NCI-H2107 treated with DMSO at 0.1 percent for 48 hours (cell line): Measurements from ENCODE around the gene AP1S1.
"Not testable (repeated sequence)": the region's sequence is repeated elsewhere in the genome, so short reads cannot be mapped to it uniquely, and the experiment has no call there.

ENCODE experiments used
- DNase-seq: peaks from one replicate; lab custom pipeline; 2025; ENCODE audit not compliant: unreplicated experiment; lab: John Stamatoyannopoulos, UW

The AP1S1 gene

DNA sequence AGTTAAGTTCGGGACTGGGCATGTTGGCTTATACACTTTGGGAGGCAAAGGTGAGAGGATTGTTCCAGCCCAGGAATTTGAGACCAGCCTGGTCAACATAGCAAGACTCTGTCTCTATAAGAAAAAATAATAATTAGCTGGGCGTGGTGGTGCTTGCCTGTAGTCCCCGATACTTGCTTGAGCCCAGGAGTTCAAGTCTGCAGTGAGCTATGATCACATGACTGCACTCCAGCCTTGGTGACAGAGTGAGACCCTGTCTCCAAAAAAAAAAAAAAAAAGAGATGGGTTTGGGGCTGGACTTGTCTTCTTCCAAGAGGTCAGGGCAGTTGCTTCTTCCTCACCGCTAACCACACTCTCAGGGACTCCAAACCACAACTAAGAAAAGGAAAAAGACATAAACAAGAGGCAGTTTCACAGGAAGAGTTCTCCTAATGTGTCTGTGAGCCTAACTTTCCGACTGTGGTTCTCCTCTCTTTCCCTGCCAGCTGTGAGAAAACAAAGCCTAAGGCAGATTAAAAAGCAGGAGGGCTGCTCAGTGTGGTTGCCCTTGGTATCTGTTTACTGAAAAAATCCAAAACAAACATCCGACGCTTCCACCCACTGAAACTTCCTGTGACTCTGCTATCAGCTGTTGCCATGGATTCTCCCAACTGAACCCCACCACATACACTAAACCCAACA, 29.8 kb upstream of the AP1S1 start:
- no peak for DNase-seq

GRCh38 chr7:101125989-101126650, 28.2 kb upstream of the AP1S1 start:
- no peak for DNase-seq

DNA sequence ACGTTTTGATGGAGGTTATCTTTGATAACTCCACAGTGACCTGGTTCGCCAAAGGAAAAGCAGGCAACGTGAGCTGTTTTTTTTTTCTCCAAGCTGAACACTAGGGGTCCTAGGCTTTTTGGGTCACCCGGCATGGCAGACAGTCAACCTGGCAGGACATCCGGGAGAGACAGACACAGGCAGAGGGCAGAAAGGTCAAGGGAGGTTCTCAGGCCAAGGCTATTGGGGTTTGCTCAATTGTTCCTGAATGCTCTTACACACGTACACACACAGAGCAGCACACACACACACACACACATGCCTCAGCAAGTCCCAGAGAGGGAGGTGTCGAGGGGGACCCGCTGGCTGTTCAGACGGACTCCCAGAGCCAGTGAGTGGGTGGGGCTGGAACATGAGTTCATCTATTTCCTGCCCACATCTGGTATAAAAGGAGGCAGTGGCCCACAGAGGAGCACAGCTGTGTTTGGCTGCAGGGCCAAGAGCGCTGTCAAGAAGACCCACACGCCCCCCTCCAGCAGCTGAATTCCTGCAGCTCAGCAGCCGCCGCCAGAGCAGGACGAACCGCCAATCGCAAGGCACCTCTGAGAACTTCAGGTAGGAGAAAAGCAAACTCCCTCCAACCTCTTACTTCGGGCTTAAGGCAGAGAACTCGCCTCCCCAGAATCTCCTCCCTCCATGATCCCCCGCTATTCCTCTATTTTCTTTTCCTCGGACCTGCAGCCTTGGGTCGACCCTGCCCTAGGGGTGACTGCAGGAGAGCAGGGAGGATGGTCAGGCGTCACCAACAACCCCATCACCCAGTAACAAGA, 27.4 kb upstream of the AP1S1 start, which contains the start of gene SERPINE1:
Gene SERPINE1 (plus strand): TSS at position 454 of the 809 bp plus-strand sequence. CDS start 1,290 bp downstream, outside the sequence.
- no peak for DNase-seq

DNA sequence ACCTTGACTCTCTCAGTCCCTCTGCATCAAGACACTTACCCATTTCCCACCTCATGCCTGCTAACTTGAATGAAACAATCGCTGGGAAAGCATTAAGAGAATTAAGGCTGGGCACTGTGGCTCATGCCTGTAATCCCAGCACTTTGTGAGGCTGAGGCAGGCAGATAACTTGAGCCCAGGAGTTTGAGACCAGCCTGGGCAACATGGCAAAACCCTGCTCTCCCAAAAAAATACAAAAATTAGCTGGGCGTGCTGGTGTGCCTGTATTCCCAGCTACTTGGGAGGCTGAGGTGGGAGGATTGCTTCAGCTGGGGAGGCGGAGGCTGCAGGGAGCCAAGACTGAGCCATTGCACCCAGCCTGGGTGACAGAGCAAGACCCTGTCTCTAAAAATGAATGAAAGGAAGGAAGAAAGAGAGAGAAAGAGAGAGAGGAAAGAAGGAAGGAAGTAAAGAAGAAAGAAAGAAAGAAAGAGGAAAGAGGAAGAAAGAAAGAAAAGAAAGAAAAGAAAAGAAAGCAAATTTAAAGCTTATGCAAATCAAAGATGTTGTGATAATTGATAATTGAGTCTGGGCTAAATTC, 26.7 kb upstream of the AP1S1 start:
- no peak for DNase-seq

DNA sequence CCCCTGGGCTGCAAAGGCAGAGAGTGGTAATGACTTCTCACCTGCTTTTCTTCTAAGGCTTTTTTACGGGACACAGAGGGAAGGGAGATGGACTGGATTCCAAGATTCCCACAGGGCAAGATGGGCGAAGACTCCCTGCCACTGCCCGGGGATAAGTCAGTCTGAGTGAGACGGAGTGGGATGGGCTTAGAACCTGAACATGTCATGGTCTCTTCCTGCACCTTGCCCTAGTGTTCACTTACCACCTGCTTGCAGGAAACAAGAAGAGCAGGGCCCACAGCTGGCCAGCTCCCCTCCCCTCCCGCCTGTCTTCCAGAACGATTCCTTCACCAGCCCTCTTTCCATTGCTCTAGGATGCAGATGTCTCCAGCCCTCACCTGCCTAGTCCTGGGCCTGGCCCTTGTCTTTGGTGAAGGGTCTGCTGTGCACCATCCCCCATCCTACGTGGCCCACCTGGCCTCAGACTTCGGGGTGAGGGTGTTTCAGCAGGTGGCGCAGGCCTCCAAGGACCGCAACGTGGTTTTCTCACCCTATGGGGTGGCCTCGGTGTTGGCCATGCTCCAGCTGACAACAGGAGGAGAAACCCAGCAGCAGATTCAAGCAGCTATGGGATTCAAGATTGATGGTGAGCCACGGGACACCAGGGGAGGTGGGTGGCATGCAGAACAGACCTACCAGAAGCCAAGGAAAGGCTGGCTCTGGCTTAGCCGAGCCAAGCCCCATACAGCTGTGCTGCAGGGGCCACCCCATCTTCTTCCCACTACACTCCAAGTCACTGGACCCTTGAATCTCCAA, 26.0 kb upstream of the AP1S1 start:
- peak; percentile 26 for DNase-seq

DNA sequence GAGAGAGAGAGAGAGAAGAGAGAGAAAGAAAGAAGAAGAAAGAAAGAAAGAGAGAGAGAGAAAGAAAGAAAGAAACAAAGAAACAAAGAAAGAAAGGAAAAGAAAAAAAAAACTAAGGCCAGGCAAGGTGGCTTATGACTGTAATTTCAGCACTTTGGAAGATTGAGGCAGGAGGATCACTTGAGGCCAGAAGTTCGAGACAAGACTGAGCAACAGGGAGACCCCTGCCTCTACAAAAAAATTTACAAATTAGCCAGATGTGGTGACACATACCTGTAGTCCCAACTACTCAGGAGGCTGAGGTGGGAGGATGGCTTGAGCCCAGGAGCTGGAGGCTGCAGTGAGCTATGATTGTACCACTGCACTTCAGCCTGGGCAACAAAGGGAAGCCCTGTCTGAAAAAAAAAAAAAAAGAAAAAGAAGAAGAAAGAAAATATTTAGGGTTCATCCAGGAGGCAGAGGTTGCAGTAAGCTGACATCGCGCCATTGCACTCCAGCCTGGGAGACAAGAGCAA, 24.6 kb upstream of the AP1S1 start:
- DNase-seq: no peak

DNA sequence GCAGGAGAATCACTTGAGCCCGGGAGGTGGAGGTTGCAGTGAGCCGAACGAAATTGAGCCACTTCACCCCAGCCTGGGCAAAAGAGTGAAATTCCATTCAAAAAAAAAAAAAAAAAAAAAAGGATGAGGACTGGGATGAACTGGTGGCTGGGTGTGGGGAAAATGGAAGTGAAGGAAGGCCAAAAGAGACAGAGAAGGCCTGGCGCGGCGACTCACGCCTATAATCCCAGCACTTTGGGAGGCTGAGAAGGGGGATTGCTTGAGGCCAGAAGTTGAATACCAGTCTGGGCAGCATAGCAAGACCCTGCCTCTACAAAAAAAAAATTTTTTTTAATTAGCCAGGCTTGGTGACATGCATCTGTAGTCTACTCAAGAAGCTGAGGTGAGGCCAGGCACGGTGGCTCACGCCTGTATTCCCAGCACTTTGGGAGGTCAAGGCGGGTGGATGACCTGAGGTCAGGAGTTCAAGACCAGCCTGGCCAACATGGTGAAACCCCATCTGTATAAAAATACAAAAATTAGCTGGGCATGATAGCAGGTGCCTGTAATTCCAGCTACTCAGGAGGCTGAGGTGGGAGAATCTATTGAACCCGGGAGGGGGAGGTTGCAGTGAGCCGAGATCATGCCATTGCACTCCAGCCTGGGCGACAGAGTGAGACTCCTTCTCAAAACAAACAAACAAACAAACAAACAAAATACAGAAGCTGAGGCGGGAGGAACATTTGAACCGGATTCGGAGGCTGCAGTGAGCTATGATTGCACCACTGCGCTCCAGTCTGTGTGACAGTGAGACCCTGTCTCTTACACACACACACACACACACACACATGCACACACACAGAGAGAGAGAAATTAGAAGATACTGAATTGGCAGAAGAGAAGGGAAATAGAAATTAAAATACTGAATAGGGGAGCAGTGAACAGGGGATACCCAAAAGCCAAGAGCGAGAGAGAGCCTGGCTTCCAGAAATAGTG, 21.4 kb upstream of the AP1S1 start:
- DNase-seq: not testable (repeated sequence)

- DNase-seq: no peak
Observed at GRCh38 chr7:101133621-101134398, 20.5 kb upstream of the AP1S1 start.

DNA sequence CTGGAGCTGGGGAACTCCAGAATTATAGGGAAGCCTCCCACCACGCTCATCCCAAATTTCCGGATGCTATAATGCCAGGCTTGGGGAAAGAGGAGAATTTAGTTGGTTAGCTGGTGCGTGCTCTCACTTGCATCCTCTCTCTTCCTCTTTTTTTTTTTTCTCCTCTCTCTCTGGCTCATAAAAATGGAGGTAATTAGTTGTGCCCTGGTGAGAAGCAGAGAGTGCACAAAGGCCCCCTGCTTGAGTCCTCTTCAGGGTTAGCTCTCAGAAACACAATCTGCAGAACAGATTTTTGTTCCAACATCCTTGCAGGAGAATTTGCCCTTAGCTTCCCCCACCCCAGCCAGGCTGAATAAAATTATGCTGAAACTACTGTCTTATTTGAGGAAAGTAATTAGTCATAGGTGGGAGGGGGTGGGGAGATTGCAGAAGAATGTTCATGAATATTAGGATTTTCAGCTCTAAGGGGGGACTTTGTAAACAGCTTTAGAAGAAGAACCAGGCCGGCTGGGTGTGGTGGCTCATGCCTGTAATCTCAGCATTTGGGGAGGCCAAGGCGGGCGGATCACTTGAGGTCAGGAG, 19.8 kb upstream of the AP1S1 start:
- peak; percentile 36 for DNase-seq

DNA sequence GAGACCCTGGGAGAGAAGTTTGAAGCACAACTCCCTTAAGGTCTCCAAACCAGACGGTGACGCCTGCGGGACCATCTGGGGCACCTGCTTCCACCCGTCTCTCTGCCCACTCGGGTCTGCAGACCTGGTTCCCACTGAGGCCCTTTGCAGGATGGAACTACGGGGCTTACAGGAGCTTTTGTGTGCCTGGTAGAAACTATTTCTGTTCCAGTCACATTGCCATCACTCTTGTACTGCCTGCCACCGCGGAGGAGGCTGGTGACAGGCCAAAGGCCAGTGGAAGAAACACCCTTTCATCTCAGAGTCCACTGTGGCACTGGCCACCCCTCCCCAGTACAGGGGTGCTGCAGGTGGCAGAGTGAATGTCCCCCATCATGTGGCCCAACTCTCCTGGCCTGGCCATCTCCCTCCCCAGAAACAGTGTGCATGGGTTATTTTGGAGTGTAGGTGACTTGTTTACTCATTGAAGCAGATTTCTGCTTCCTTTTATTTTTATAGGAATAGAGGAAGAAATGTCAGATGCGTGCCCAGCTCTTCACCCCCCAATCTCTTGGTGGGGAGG, 16.5 kb upstream of the AP1S1 start:
- DNase-seq: no peak

DNA sequence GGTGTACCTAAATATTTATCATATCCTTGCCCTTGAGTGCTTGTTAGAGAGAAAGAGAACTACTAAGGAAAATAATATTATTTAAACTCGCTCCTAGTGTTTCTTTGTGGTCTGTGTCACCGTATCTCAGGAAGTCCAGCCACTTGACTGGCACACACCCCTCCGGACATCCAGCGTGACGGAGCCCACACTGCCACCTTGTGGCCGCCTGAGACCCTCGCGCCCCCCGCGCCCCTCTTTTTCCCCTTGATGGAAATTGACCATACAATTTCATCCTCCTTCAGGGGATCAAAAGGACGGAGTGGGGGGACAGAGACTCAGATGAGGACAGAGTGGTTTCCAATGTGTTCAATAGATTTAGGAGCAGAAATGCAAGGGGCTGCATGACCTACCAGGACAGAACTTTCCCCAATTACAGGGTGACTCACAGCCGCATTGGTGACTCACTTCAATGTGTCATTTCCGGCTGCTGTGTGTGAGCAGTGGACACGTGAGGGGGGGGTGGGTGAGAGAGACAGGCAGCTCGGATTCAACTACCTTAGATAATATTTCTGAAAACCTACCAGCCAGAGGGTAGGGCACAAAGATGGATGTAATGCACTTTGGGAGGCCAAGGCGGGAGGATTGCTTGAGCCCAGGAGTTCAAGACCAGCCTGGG, 15.9 kb upstream of the AP1S1 start:
- DNase-seq: peak; percentile 54

GRCh38 chr7:101140339-101140699, 14.0 kb upstream of the AP1S1 start:
- no peak for DNase-seq

- no peak for DNase-seq
Observed at GRCh38 chr7:101140746-101141382, 13.4 kb upstream of the AP1S1 start.

GRCh38 chr7:101151908-101152651, 2.2 kb upstream of the AP1S1 start:
- DNase-seq: no peak

- DNase-seq: no peak
Observed at GRCh38 chr7:101154693-101155102, 422 bp downstream of the AP1S1 start.

- no peak for DNase-seq
Observed at GRCh38 chr7:101155303-101155702, 1.0 kb downstream of the AP1S1 start.
